Heart left ventricle (tissue), 16 donors: Measurements from ENCODE around the gene ARMS2. TPM values are rescaled to one million over a fixed set of nuclear protein-coding genes. Genes with fewer than 3 reads are reported as not detected.

Source experiments
- ATAC-seq, 4 donors: fragments of 200-7000 bp; cut with Tn5 transposase; one replicate each; pipeline ENCODE4 v1.9.1; 2020 to 2022; ENCODE audit warnings: moderate library complexity in 4 of 4, mild to moderate bottlenecking in 3 of 4, moderate number of reproducible peaks in 1 of 4
- DNase-seq, 5 donors: peaks; one replicate each; pipeline ENCODE4 v3.0.0-alpha.2; 2020
- H3K27ac ChIP-seq, 12 donors: fragments of 200-600 bp; sonication (generic) in 4 of 12; one replicate each; pipeline versions ENCODE4 v1.5.0 to v1.8.0; 2016 to 2022; ENCODE audit warnings: mild to moderate bottlenecking in 2 of 12
- H3K27me3 ChIP-seq, 9 donors: fragments of 200-600 bp; sonication (generic) in 2 of 9; one replicate each; pipeline versions ENCODE4 v1.5.1 to v1.8.0; 2016 to 2022; ENCODE audit warnings: mild to moderate bottlenecking in 3 of 9
- H3K36me3 ChIP-seq, 9 donors: fragments of 200-600 bp; sonication (generic) in 2 of 9; one replicate each; pipeline versions ENCODE4 v1.5.0 to v1.8.0; 2018 to 2022; ENCODE audit warnings: mild to moderate bottlenecking in 2 of 9
- H3K4me1 ChIP-seq, 12 donors: fragments of 200-600 bp; sonication (generic) in 4 of 12; one replicate each; pipeline versions ENCODE4 v1.5.0 to v1.8.0; 2016 to 2022; ENCODE audit warnings: mild to moderate bottlenecking in 3 of 12
- H3K4me3 ChIP-seq, 12 donors: fragments of 200-600 bp; sonication (generic) in 4 of 12; one replicate each; pipeline versions ENCODE4 v1.5.0 to v1.8.0; 2017 to 2022; ENCODE audit warnings: mild to moderate bottlenecking in 9 of 12, moderate library complexity in 4 of 12
- H3K9me3 ChIP-seq, 12 donors: fragments of 200-600 bp; sonication (generic) in 4 of 12; one replicate each; pipeline versions ENCODE4 v1.5.0 to v1.8.0; 2016 to 2022; ENCODE audit warnings: mild to moderate bottlenecking in 1 of 12
- CTCF ChIP-seq, 12 donors: fragments of 200-600 bp; sonication (generic) in 4 of 12; IDR thresholded peaks; one replicate each; pipeline versions ENCODE4 v1.5.0 to v1.8.0; 2018 to 2022; ENCODE audit warnings: antibody characterized with exemption in 12 of 12, mild to moderate bottlenecking in 5 of 12
- POLR2A ChIP-seq, 2 donors: fragments of 450-650 bp; IDR thresholded peaks; one replicate each; pipeline ENCODE4 v1.6.1; 2017; ENCODE audit warnings: antibody characterized with exemption in 2 of 2, mild to moderate bottlenecking in 2 of 2, moderate library complexity in 2 of 2
- WGBS, 4 donors: extraction: QIAGEN DNeasy Blood & Tissue Kit in 2 of 4; methylation state at CpG; one replicate each; pipeline versions ENCODE4 v1.1.5 to v1.1.7; 2013 to 2018; 5-methylcytosine and 5-hydroxymethylcytosine counted together
- intact Hi-C, 10 donors: fragments of 100-400 bp; cut with DNase I; formaldehyde crosslinking; loops; one replicate each; pipeline versions ENCODE4 v1.11.1 to v1.14.2; 2022
- polyA plus RNA-seq, 2 donors: library from polyadenylated mRNA; stranded (reverse); fragments of 200-250 nt; gene quantifications; one replicate each; pipeline ENCODE4 v1.2.3, GENCODE V29; 2013
- total RNA-seq, 9 donors: library from RNA; depleted of rRNA in 2 of 9; stranded (reverse); fragments of >200 nt in 2 of 9; fragmentation: NEBNext Ultra II Directional in 3 of 9; extraction: Animal tissue kit (Norgen Biotek cat#: 25700) in 3 of 9; gene quantifications; one replicate each; pipeline versions ENCODE4 v1.1.0 to v1.2.4, GENCODE V29; 2016 to 2023
- donor health status: ischemic (EF 13 %, LVEDD 7.1; RV severe dilation, severe dysfunction).
- donor health status: healthy with polysubstance abuse.
- donor health status: DM: no; HTN: yes; CAD: no.
- donor health status: DM: no; HTN: no; CAD: no.
- donor health status: ischemic (EF 25% LVEDD 6.9; RV normal size, moderate dysfunction).
- donor health status: ischemic (EF 25% LVEDD 5.7; RV mildly dilated, moderate dysfunction).
- donor health status: healthy.
- donor health status: DM: yes; HTN: yes; CAD: no.
- donor health status: ischemic (EF 35%, LVEDD 5.7; RV mildly dilated, moderate dysfunction).
- donor health status: nonischemic (EF 11% LVEDD 7.7; RV severe dilation, severe dysfunction).
- donor health status: DM: yes; HTN: yes; CAD: no.
- donor health status: PGD.
- donor health status: ischemic (EF 29% LVEDD 5.4; RV normal size, mild dysfunction).
- donor health status: nonischemic (EF 23%, LVEDD 6.1; RV moderate dilation, normal function).

ARMS2 gene
- total and polyA plus RNA-seq, 11 donors = 0.87 to 1.5 (median 1.2) TPM; not detected in 8

GRCh38 chr10:122419016-122419415 lies 35.4 kb upstream of the ARMS2 start:
- ATAC-seq (no peak), DNase-seq (no peak)
- Histone ChIP-seq H3K27me3 (no peaks in the 10 kb centered on the region), H3K9me3 (no peaks in the 10 kb centered on the region), H3K27ac (no peak overlapping the region), H3K36me3 (peaks cover 0 to 91% (median 36%) of the 10 kb centered on the region in 9 donors), H3K4me3 (no peak overlapping the region), H3K4me1 (peaks cover 0 to 66% (median 11%) of the 10 kb centered on the region in 12 donors)
- intact Hi-C loops = no loop called here
- WGBS, 4 donors = 77 to 89% (median 82%) methylated on average over 1 of the region's 1 CpG
- TF ChIP-seq CTCF (IDR thresholded peaks at IDR 0.05) (no peak), POLR2A (IDR thresholded peaks at IDR 0.05) (no peak)

- peak in 2 of 5 donors; percentile 26 to 46 for DNase-seq
- ATAC-seq = peak in 3 of 4 donors; percentile 37 to 65 (median 63)
- TF ChIP-seq POLR2A (IDR thresholded peaks at IDR 0.05) = no peak
- TF ChIP-seq CTCF (IDR thresholded peaks at IDR 0.05) = no peak
- Histone ChIP-seq H3K36me3 (peaks cover 0 to 91% (median 29%) of the 10 kb centered on the region in 9 donors), H3K9me3 (no peaks in the 10 kb centered on the region), H3K4me1 (peaks cover 0 to 66% (median 11%) of the 10 kb centered on the region in 12 donors), H3K27ac (peak overlapping the region in 2 of 12 donors; percentile 32 to 34), H3K27me3 (no peaks in the 10 kb centered on the region), H3K4me3 (no peak overlapping the region)
- WGBS, 4 donors = 44 to 56% (median 49%) methylated on average over 3 of the region's 3 CpGs
- intact Hi-C loops = loop anchor here in 2 of 10 donors (5.0 kb wide), 2 partner anchors 33 to 43 kb away; no protein-coding TSS in a partner anchor
Observed at GRCh38 chr10:122419876-122420623, 34.4 kb upstream of the ARMS2 start.

GRCh38 chr10:122420624-122421007 lies 33.8 kb upstream of the ARMS2 start:
- Histone ChIP-seq H3K4me1 (peaks cover 0 to 65% (median 11%) of the 10 kb centered on the region in 12 donors), H3K27ac (peak overlapping the region in 3 of 12 donors; percentile 32 to 36 (median 34)), H3K27me3 (no peaks in the 10 kb centered on the region), H3K9me3 (no peaks in the 10 kb centered on the region), H3K4me3 (no peak overlapping the region), H3K36me3 (peaks cover 0 to 91% (median 29%) of the 10 kb centered on the region in 9 donors)
- WGBS, 4 donors = 87 to 95% (median 92%) methylated on average over 3 of the region's 3 CpGs
- intact Hi-C loops = loop anchor here in 2 of 10 donors (5.0 kb wide), 2 partner anchors 33 to 43 kb away; no protein-coding TSS in a partner anchor
- TF ChIP-seq CTCF (IDR thresholded peaks at IDR 0.05) (no peak), POLR2A (IDR thresholded peaks at IDR 0.05) (no peak)
- ATAC-seq (peak in 1 of 4 donors; percentile 48), DNase-seq (no peak)

GRCh38 chr10:122421054-122421625 lies 33.3 kb upstream of the ARMS2 start:
- Histone ChIP-seq H3K9me3 (no peaks in the 10 kb centered on the region), H3K4me1 (peaks cover 0 to 60% (median 11%) of the 10 kb centered on the region in 12 donors), H3K27me3 (no peaks in the 10 kb centered on the region), H3K36me3 (peaks cover 0 to 91% (median 29%) of the 10 kb centered on the region in 9 donors), H3K4me3 (no peak overlapping the region), H3K27ac (peak overlapping the region in 4 of 12 donors; percentile 6 to 36 (median 24))
- 71 to 76% (median 72%) methylated on average over 3 of the region's 3 CpGs for WGBS, 4 donors
- intact Hi-C loops = loop anchor here in 2 of 10 donors (5.0 kb wide), 2 partner anchors 34 to 44 kb away; no protein-coding TSS in a partner anchor
- TF ChIP-seq CTCF (IDR thresholded peaks at IDR 0.05) (no peak), POLR2A (IDR thresholded peaks at IDR 0.05) (no peak)
- DNase-seq (no peak), ATAC-seq (no peak)
